Measurements from ENCODE around the gene ZNF597. TPM values are rescaled to one million over a fixed set of nuclear protein-coding genes. Genes with fewer than 3 reads are reported as not detected.

Gene ZNF597
- total and polyA plus RNA-seq, 4 experiments from 2014 or later, result 1.0 to 5.3 (median 3.6) TPM

- peaks cover 34% of the 10 kb centered on the region for H3K36me3 ChIP-seq (ENCODE audit: insufficient read depth, low read length)
- intact Hi-C loops (cut with micrococcal nuclease), result loop anchor here (1.0 to 2.0 kb wide), 8 partner anchors 41 to 209 kb away; partner anchors contain the start of genes CLUAP1, NAA60, SLX4 and TIGD7
- ChIA-PET POLR2A (ENCODE audit: partially characterized antibody) (interaction anchor here (0.8 to 4.5 kb wide), 25 partner anchors 10 to 852 kb away, joined by 3 to 66 read pairs (median 5); partner anchors contain the start of genes CLUAP1, NAA60, SLX4 and TIGD7), CTCF (ENCODE audit: partially characterized antibody) (interaction anchor here (1.0 to 2.5 kb wide), 5 partner anchors 42 to 167 kb away, joined by 3 to 9 read pairs (median 3); partner anchors contain the start of genes NAA60, TIGD7, ZNF200 and ZNF597)
- Mint-ChIP-seq H3K27me3 (no peaks in the 10 kb centered on the region), H3K36me3 (peaks cover 53 to 64% of the 10 kb centered on the region in 2 donors), H3K9me3 (peaks cover 4 to 37% (median 24%) of the 10 kb centered on the region in 8 donors), H3K27ac (peak overlapping the region; percentile 81 to 92 (median 89)), H3K4me1 (peaks cover 30 to 60% (median 47%) of the 10 kb centered on the region in 4 donors), H3K4me3 (peak overlapping the region; percentile 89 to 98 (median 94))
- H3K27me3 ChIP-seq (ENCODE audit: insufficient read depth, low read length), result no peaks in the 10 kb centered on the region
- peaks cover 7 to 10% of the 10 kb centered on the region in 2 donors for H3K9me3 ChIP-seq (ENCODE audit: control insufficient read depth in 1 of 2, low read length in 2 of 2)
- H3K4me3 ChIP-seq (ENCODE audit: low read length in 2 of 2), result peak overlapping the region; percentile 66 to 72
- peaks cover 34% of the 10 kb centered on the region for H3K4me1 ChIP-seq (ENCODE audit: insufficient read depth, low read length)
- no peak for DNase-seq
- H3K27ac ChIP-seq (ENCODE audit: low read depth, low read length), result peak overlapping the region; percentile 69
These were observed 41.4 kb downstream of the ZNF597 start for GRCh38 chr16:3401719-3402397.

- Histone ChIP-seq H3K4me3 (ENCODE audit: low read length in 2 of 2) (peak within 1 kb of the TSS; percentile 72 to 79), H3K27me3 (ENCODE audit: insufficient read depth, low read length) (no peaks in the 10 kb centered on the region), H3K27ac (ENCODE audit: low read depth, low read length) (peak within 1 kb of the TSS; percentile 69), H3K4me1 (ENCODE audit: insufficient read depth, low read length) (peaks cover 34% of the 10 kb centered on the region), H3K9me3 (ENCODE audit: control insufficient read depth in 1 of 2, low read length in 2 of 2) (peaks cover 4 to 7% of the 10 kb centered on the region in 2 donors), H3K36me3 (ENCODE audit: insufficient read depth, low read length) (peaks cover 34% of the 10 kb centered on the region)
- Mint-ChIP-seq H3K9me3 (peaks cover 4 to 37% (median 22%) of the 10 kb centered on the region in 8 donors), H3K4me3 (peak within 1 kb of the TSS; percentile 90 to 98 (median 94)), H3K4me1 (peaks cover 36 to 68% (median 52%) of the 10 kb centered on the region in 4 donors), H3K27me3 (no peaks in the 10 kb centered on the region), H3K27ac (peak within 1 kb of the TSS; percentile 85 to 95 (median 90)), H3K36me3 (peaks cover 53 to 64% of the 10 kb centered on the region in 2 donors)
- intact Hi-C loops (cut with micrococcal nuclease), result loop anchor here (1.0 to 2.0 kb wide), 8 partner anchors 42 to 210 kb away; partner anchors contain the start of genes CLUAP1, NAA60, SLX4 and TIGD7
- DNase-seq, result peak; percentile 98 to 99 (median 99)
- POLR2A ChIA-PET (ENCODE audit: partially characterized antibody), result interaction anchor here (0.7 to 4.5 kb wide), 37 partner anchors 8 to 853 kb away, joined by 3 to 66 read pairs (median 4); partner anchors contain the start of genes CLUAP1, NAA60, NLRC3 and SLX4
- CTCF ChIA-PET (ENCODE audit: partially characterized antibody), result interaction anchor here (1.0 to 2.5 kb wide), 6 partner anchors 42 to 166 kb away, joined by 3 to 9 read pairs (median 3); partner anchors contain the start of genes NAA60, TIGD7, ZNF200 and ZNF597
These were observed 42.3 kb downstream of the ZNF597 start, which contains the start of the genes ZNF174 and ZSCAN32 for GRCh38 chr16:3400779-3401688. Gene ZNF174 (plus strand): TSS chr16:3401215. CDS start chr16:3402005, 790 bp downstream. Gene ZSCAN32 (minus strand): TSS chr16:3401004. CDS start chr16:3397557, 3,447 bp downstream.

- ChIA-PET POLR2A (ENCODE audit: partially characterized antibody) (interaction anchor here (0.7 to 4.5 kb wide), 35 partner anchors 8 to 853 kb away, joined by 3 to 66 read pairs (median 4); partner anchors contain the start of genes CLUAP1, FLYWCH2, NAA60 and NLRC3), CTCF (ENCODE audit: partially characterized antibody) (interaction anchor here (1.1 to 1.4 kb wide), 4 partner anchors 43 to 165 kb away, joined by 3 to 5 read pairs (median 3); partner anchors contain the start of genes NAA60, ZNF200 and ZNF597)
- Histone ChIP-seq H3K4me3 (ENCODE audit: low read length in 2 of 2) (peak overlapping the region; percentile 72 to 79), H3K9me3 (ENCODE audit: control insufficient read depth in 1 of 2, low read length in 2 of 2) (peaks cover 4 to 7% of the 10 kb centered on the region in 2 donors), H3K4me1 (ENCODE audit: insufficient read depth, low read length) (peaks cover 34% of the 10 kb centered on the region), H3K27ac (ENCODE audit: low read depth, low read length) (peak overlapping the region; percentile 69), H3K36me3 (ENCODE audit: insufficient read depth, low read length) (peaks cover 34% of the 10 kb centered on the region), H3K27me3 (ENCODE audit: insufficient read depth, low read length) (no peaks in the 10 kb centered on the region)
- Mint-ChIP-seq H3K4me3 (peak overlapping the region; percentile 90 to 98 (median 94)), H3K9me3 (peaks cover 3 to 37% (median 18%) of the 10 kb centered on the region in 8 donors), H3K27ac (peak overlapping the region; percentile 80 to 93 (median 89)), H3K4me1 (peaks cover 38 to 72% (median 53%) of the 10 kb centered on the region in 4 donors), H3K27me3 (no peaks in the 10 kb centered on the region), H3K36me3 (peaks cover 53 to 64% of the 10 kb centered on the region in 2 donors)
- intact Hi-C loops (cut with micrococcal nuclease), result loop anchor here (2.0 kb wide), 4 partner anchors 42 to 210 kb away; partner anchors contain the start of genes CLUAP1, NAA60, SLX4 and TIGD7
- DNase-seq, result no peak
These were observed 42.9 kb downstream of the ZNF597 start for GRCh38 chr16:3400446-3400778.

GRCh38 chr16:3389663-3390338 is 53.5 kb downstream of the ZNF597 start:
- no peak for DNase-seq
- no peaks in the 10 kb centered on the region for H3K4me1 ChIP-seq (ENCODE audit: insufficient read depth, low read length)
- Mint-ChIP-seq H3K27me3 (no peaks in the 10 kb centered on the region), H3K9me3 (peaks cover 10 to 84% (median 66%) of the 10 kb centered on the region in 8 donors), H3K4me3 (no peak overlapping the region), H3K36me3 (peaks cover 76 to 81% of the 10 kb centered on the region in 2 donors), H3K27ac (peak overlapping the region in 1 of 7 donors; percentile 30), H3K4me1 (peaks cover 9 to 12% (median 11%) of the 10 kb centered on the region in 4 donors)
- H3K4me3 ChIP-seq (ENCODE audit: low read length in 2 of 2), result no peak overlapping the region
- H3K36me3 ChIP-seq (ENCODE audit: insufficient read depth, low read length), result peaks cover 43% of the 10 kb centered on the region
- H3K9me3 ChIP-seq (ENCODE audit: control insufficient read depth in 1 of 2, low read length in 2 of 2), result peaks cover 0 to 19% of the 10 kb centered on the region in 2 donors
- CTCF ChIA-PET (ENCODE audit: partially characterized antibody), result no interaction called here
- H3K27me3 ChIP-seq (ENCODE audit: insufficient read depth, low read length), result no peaks in the 10 kb centered on the region
- no peak overlapping the region for H3K27ac ChIP-seq (ENCODE audit: low read depth, low read length)
- intact Hi-C loops (cut with micrococcal nuclease), result no loop called here
- POLR2A ChIA-PET (ENCODE audit: partially characterized antibody), result no interaction called here

- intact Hi-C loops (cut with micrococcal nuclease), result no loop called here
- peaks cover 77 to 82% of the 10 kb centered on the region in 2 donors for H3K36me3 Mint-ChIP-seq
- H3K27ac Mint-ChIP-seq, result no peak overlapping the region
- H3K4me1 Mint-ChIP-seq, result peaks cover 2 to 6% (median 4%) of the 10 kb centered on the region in 4 donors
- DNase-seq, result no peak
- POLR2A ChIA-PET (ENCODE audit: partially characterized antibody), result no interaction called here
- H3K9me3 ChIP-seq (ENCODE audit: control insufficient read depth in 1 of 2, low read length in 2 of 2), result peaks cover under 1 to 34% of the 10 kb centered on the region in 2 donors
- H3K4me1 ChIP-seq (ENCODE audit: insufficient read depth, low read length), result no peaks in the 10 kb centered on the region
- H3K27me3 Mint-ChIP-seq, result no peaks in the 10 kb centered on the region
- CTCF ChIA-PET (ENCODE audit: partially characterized antibody), result no interaction called here
- no peaks in the 10 kb centered on the region for H3K27me3 ChIP-seq (ENCODE audit: insufficient read depth, low read length)
- H3K4me3 ChIP-seq (ENCODE audit: low read length in 2 of 2), result no peak overlapping the region
- H3K36me3 ChIP-seq (ENCODE audit: insufficient read depth, low read length), result peaks cover 43% of the 10 kb centered on the region
- peaks cover 10 to 84% (median 68%) of the 10 kb centered on the region in 8 donors for H3K9me3 Mint-ChIP-seq
- no peak overlapping the region for H3K27ac ChIP-seq (ENCODE audit: low read depth, low read length)
- H3K4me3 Mint-ChIP-seq, result no peak overlapping the region
These were observed 55.0 kb downstream of the ZNF597 start for GRCh38 chr16:3388325-3388724.

- no peaks in the 10 kb centered on the region for H3K27me3 Mint-ChIP-seq
- no peak for DNase-seq
- Histone ChIP-seq H3K9me3 (ENCODE audit: control insufficient read depth in 1 of 2, low read length in 2 of 2) (peaks cover 13 to 66% of the 10 kb centered on the region in 2 donors), H3K36me3 (ENCODE audit: insufficient read depth, low read length) (peaks cover 39% of the 10 kb centered on the region), H3K27me3 (ENCODE audit: insufficient read depth, low read length) (no peaks in the 10 kb centered on the region), H3K4me1 (ENCODE audit: insufficient read depth, low read length) (no peaks in the 10 kb centered on the region), H3K4me3 (ENCODE audit: low read length in 2 of 2) (peak overlapping the region; percentile 22 to 25), H3K27ac (ENCODE audit: low read depth, low read length) (no peak overlapping the region)
- no peak overlapping the region for H3K27ac Mint-ChIP-seq
- peaks cover 10 to 95% (median 85%) of the 10 kb centered on the region in 8 donors for H3K9me3 Mint-ChIP-seq
- peaks cover 78 to 80% of the 10 kb centered on the region in 2 donors for H3K36me3 Mint-ChIP-seq
- intact Hi-C loops (cut with micrococcal nuclease), result no loop called here
- POLR2A ChIA-PET (ENCODE audit: partially characterized antibody), result interaction anchor here (0.6 to 3.4 kb wide), 3 partner anchors 18 to 160 kb away, joined by 3 to 13 read pairs (median 3); partner anchors contain the start of genes ZNF174 and ZSCAN32
- no peaks in the 10 kb centered on the region for H3K4me1 Mint-ChIP-seq
- CTCF ChIA-PET (ENCODE audit: partially characterized antibody), result no interaction called here
- H3K4me3 Mint-ChIP-seq, result no peak overlapping the region
These were observed 60.3 kb downstream of the ZNF597 start for GRCh38 chr16:3383045-3383448.

All from CD4-positive, alpha-beta memory T cell (primary cell).